Measurements from ENCODE around the gene NELL1.

Gene NELL1

GRCh38 chr11:21622566-21622965, 953.2 kb downstream of the NELL1 start:
- TF ChIP-seq CTCF (conservative IDR thresholded peaks at IDR 0.05; ENCODE audit: low read depth, low read length) = no peak
- DNase-seq (ENCODE audit: low read depth) = no peak
- H3K4me3 ChIP-seq (ENCODE audit: low read length) = no peak overlapping the region

DNA sequence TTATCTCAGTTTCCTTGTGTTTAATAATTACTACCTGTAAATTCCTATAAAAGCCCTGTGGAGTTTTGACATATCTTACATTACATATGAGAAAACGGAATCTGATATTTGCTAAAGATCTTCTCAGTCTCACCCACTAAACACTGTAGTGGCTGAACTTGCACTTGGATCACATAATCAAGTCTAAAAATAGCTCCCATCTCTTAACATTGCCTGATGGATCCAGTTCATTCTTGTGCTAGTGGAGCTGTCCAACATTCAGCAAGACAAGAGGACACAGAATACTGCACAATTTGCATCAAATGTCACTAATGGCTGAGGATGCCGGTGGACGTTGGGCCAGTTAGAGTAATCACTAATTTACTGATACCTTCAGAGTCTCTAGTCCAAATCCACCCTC, 953.6 kb downstream of the NELL1 start:
- DNase-seq (ENCODE audit: low read depth) = no peak
- H3K4me3 ChIP-seq (ENCODE audit: low read length) = no peak overlapping the region
- no peak for TF ChIP-seq CTCF (conservative IDR thresholded peaks at IDR 0.05; ENCODE audit: low read depth, low read length)

Data from retinal pigment epithelial cell (primary cell).